A172 (cell line): ENCODE data around the gene AP2A1. TPM values are rescaled to one million over a fixed set of nuclear protein-coding genes. Genes with fewer than 3 reads are reported as not detected.

ENCODE experiments used
- DNase-seq: peaks from one replicate; pipeline ENCODE4 v3.0.0-alpha.2; 2015; ENCODE audit warnings: low spot score
- total RNA-seq: library from RNA; depleted of rRNA; stranded (reverse); fragments of >200 nt; shearing (Covaris generic); gene quantifications from 2 replicates; pipeline ENCODE4 v1.2.3, GENCODE V29; 2014

The AP2A1 gene
- total RNA-seq, 1 experiment from 2014 or later: 130 TPM

DNA sequence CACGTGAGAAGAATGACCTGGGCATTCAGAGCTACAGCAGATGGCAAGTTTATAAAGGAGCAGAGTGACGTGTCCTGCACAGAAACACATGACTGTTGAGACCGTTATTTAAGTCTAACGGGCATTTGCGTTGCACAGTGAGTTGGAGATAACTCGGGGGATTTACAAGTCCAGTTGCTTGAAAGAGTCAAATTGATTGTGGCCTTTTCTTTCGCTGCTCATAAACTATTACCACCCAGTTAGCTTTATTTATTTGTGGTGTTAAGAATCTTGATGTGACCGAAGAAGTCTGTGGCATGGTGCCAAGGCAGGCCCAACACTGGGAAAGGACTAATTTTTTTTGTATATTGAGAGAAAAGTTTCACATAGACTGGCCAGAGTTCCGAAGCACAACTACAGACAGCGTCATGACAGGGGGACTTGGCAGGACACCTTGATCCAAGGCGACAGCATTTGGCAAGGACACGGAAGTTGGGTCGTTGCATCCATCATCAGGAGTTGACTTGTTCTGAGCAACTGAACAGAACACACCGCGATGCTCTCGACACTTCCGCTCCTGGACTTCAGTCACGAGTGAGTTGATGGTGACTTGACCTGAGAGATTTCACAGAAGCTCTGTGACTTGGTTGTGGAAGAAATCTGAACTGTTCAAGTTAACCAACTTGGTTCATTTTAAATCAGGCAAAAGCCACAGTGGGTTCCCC is 72.2 kb downstream of the AP2A1 start:
- DNase-seq: no peak

DNA sequence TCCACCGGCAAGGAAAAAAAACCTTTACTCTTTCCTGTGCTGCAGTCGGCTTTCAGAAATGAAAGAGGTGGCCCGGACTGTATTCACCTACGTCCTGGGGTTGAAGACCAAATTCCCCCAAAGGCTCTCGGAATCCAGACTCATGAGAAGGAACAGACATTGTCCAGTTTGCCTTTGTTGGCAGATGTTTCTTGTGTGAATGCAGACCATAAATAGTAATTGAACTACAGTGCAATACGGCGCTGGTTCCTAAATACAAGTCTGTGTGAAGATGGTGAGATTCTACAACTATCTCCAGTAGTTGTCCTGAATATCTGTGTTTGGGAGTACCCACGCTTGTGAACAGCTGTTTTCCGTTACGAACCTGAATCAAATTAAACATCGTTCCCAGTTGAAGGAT is 72.9 kb downstream of the AP2A1 start:
- DNase-seq: no peak

DNA sequence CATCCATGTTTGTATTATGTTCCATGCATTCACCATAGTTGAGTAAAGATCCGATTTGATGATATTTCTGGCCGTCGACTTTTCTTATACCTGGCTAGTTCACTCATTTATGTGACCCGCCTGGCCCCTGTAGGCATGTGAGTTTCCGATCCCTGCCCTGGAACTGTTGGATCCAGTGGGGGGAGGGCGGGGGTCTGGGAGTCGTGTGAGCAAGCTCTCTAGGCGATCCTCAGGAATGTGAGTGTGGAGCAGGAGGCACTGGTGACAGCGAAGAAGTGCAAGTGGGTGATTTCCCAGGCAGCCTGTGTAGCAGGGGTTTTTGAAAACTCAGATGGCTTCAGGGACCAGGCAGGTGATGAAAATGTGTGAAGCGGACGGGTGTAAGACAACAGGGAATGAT is 73.5 kb downstream of the AP2A1 start:
- no peak for DNase-seq

DNA sequence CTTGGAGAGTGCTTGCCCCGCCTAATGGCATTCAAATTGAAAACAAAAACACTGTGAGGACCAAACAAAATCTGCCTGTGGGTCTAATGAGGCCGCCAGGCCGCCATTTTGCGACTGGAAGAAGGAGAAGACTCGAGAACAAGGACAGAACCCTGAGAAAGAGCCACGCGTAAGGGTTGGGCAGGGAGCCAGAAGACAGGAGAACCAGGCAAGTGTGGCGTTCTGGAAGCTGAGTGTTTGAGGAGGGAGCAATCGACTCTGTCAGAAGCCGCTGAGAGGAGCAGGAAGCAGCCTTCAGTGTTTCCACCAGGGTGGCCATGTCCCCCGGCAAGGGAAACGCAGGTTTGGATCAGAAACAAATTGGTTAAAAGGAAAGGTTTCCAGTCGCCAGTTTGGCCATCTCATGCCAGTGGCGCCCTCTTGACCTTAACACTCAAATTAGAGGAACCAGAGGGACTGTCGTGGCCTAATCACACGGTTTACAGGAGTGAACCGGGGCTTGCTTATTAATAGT is 74.0 kb downstream of the AP2A1 start:
- DNase-seq: no peak

DNA sequence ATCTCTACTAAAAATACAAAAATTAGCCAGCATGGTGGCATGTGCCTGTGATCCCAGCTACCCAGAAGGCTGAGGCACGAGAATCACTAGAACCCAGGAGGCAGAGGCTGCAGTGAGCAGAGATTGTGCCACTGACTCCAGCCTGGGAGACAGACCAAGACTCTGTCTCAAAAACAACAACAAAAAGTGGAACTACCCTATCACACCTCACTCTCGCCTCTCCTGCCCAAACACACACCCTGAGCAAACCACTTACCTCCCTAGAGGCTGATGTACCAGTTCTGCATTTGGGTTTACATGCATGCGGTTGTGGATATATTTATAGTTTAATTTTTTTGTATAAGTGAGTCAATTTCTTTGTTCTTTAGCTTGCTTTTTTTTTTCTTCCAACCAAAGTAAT is 76.5 kb downstream of the AP2A1 start:
- no peak for DNase-seq

DNA sequence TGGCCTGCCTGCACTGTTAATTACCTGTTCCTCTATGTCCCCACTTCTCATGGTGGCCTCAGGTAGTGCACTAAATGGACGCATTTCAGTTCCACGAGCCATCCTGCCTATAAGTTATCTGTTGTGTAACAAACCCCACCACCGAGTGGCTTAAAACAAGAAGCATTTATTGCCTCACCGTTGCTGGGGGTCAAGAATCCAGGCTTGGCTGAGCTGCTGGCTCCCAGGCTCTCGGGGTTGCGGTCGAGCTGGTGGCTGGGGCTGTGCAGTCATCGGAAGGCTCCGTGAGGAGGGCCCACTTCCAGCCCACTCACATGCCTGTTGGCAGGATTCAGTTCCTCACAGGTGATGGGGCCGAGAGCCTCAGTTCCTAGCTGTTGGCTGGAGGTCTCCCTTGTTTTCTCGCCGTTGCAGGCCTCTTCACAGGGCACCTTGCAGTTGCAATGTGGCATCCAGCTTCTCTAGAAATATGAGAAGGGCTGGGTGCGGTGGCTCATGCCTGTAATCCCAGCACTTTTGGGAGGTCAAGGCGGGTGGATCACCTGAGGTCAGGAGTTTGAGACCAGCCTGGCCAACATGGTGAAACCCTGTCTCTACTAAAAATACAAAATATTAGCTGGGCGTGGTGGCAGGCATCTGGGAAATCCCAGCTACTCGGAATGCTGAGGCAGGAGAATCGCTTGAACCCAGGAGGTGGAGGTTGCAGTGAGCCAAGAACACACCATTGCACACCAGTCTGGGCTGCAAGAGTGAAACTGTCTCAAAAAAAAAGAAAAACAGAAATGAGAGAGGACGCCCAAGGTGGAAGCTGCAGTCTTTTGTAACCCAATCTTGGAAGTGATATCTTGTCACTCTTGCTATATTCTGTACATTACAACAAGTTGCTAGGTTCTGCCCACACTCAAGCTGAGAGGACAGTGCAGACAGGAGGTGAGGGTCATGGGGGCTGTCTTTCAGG is 77.6 kb downstream of the AP2A1 start:
- no peak for DNase-seq

DNA sequence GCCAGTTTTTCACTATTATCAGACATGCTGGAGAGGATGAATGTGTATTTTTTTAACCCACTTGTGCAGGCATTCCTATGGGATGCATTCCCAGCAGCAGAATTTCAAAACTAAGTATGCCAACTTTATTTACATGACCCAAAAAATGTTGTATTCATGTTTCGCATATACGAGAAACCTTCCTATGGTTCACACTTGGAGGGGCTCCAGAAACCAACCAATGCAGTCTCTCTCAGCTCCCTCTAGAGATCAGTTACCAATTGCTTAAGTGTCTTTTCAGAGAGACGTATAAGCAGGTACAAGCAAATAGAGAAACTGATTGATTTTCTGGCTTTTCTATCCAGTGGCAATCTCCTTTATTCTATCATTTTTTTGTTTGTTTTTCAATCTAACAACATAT is 78.6 kb downstream of the AP2A1 start:
- no peak for DNase-seq

DNA sequence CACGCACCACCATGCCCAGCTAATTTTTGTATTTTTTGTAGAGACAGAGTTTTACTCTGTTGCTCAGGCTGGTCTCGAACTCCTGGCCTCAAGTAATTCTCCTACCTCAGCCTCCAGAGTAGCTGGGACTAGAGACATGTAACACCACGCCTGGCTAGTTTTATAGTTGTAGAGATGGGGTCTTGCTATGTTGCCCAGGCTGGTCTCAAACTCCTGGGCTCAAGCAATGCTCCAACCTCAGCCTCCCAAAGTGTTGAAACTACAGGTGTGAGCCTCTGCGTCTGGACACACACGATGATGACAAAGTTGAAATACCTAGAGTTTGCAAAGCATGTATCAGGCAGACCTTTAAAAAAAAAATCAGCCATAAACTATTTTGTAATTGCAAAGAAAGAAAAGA is 79.6 kb downstream of the AP2A1 start:
- no peak for DNase-seq

DNA sequence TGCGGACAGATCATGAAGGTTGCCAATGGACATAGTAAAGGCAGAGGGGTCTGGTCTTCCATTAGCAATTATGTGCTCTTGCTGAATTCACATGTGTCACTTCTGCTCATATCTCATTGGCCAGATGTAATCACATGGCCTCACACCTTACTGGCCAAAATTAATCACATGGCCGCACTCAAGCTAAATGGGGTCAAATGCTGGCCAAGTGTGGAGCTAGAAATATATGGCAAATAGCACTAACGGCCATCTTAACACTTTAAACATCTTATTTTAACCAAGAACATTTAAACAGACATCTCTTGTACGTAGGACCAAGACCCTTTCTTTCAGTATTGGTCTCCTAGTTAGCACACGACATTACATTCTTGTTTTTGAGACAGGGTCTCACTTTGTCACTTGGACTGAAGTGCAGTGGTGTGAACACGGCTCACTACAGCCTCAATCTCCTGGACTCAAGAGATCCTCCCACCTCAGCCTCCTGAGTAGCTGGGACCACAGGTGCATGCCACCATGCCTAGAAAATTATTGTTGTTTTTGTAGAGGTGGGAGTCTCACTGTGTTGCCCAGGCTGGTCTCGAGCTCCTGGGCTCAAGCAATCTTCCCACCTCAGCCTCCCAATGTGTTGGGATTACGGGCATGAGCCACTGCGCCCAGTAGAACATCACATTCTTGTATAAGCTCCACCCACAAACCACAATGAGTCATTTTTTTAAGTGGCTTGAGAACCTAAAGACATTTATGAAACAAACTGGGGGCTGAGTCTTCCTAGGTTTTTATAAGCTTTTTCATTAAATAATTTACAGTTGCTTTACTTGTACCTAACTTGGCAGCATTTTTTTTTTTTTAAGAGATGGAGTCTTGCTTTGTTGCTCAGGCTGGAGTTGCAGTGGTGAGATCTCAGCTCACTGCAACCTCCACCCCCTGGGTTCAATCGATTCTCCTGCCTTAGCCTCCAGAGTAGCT is 81.2 kb downstream of the AP2A1 start:
- peak; percentile 94 for DNase-seq

DNA sequence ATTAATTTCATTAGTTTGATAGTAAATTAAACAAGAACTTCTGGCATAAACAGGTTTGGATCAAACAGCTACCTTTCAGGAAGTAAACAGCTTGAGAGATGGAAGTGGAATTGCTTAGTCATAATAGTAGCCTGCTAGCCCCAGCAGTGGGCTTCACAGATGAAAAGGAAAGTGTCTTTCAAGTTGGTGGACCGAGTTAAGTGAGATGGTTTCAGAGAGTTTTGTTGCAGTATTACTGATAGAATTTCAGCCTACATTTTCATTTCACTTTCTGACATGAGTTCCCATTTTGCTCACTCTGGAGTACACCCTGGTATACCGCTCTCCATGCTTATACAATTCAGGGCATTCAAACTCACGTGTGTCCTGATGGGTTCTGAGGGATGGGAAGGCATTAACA is 82.1 kb downstream of the AP2A1 start:
- no peak for DNase-seq

DNA sequence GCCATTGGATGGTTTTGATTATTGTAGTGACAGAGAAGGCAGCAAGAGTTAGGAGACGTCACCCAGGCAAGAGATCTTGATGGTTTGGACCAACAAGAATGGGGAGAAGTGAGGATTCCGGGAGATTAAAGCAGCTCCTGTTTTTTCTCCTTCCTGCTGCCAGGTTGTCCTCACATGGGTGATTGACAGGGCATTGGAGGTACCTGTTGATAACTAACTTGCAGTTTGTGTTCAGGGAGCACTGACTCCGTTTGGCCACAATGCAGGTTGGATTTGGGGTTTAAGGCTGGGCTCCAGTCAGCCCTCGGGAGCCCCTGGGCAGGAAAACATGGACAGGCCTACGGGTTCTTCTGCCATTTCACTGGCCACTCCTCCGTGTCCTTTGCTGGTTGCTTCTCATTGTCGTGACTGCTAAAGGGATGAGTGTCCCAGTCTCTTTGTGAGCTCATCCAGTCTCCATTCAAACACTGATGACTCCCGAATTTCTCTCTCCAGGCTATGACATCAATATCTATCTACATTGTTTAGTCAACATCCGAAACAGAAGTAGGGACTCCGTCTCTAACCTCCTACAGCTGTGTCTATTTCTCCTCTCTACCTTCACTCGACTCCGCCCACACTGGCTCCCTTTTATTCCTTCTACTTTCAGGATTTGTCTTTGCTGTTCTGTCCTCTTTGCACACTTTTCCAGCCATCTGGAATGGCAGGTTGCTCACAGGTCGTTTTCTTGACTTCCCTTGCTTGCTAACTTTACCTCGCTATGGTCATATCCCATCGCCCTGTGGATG is 82.8 kb downstream of the AP2A1 start:
- DNase-seq: no peak

DNA sequence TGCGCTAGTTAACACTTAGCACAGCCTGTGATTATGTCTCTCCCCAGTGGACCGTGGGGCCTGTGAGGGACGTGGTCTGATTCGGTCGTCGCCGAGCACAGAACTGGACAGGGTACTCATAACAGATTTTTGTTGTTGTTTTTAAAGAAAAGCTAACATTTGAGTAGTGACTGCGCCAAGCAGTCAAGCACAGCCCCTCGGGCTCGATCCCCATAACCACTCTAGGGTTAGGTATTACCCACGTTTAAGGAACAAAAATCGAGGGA is 83.4 kb downstream of the AP2A1 start:
- no peak for DNase-seq

DNA sequence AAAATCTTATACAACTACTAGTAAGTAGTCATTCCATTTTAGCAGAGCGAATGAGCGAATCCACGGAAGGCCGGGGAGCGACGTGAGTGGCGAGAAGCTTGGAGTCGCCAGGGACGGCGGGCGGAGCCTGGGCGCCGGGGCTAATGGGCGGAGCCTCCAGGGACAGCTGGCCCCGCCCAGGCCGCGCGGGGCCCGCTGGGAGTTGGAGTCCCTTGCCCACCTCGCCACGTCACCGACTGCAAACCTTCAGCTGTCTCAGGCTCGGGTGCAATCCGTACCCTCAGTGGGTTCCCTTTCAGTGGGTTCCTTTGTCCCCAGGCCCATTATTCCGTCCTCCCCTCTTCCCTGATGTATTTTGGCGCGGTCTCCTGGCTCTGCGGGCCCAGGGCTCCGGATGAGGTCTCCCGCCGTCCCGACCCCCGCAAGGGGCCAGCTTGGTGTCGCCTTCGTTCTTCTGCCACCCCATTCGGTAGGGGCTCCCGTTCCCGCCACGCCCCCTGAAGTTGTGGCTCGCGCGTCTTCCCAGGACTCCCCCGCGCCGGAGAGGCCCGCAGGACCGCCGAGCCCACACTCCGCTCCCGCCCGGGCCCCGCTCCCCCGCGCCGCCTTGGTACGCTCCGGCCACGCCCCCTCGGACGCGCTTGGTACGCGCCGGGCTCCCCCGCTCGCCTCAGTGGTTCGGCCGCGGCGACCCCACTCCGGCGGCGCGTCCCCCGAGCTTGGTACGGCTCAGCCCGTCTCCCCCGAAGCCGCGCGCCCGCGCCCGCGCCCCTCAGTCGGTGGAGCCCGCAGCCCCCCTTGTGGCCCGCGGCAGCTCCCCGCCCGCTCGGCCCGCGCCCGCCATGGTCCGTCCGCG is 83.9 kb downstream of the AP2A1 start, which contains the start of gene PTOV1:
Gene PTOV1, plus strand, starts transcription at position 673 of the 856 bp plus-strand sequence.
- peak; percentile 86 for DNase-seq

DNA sequence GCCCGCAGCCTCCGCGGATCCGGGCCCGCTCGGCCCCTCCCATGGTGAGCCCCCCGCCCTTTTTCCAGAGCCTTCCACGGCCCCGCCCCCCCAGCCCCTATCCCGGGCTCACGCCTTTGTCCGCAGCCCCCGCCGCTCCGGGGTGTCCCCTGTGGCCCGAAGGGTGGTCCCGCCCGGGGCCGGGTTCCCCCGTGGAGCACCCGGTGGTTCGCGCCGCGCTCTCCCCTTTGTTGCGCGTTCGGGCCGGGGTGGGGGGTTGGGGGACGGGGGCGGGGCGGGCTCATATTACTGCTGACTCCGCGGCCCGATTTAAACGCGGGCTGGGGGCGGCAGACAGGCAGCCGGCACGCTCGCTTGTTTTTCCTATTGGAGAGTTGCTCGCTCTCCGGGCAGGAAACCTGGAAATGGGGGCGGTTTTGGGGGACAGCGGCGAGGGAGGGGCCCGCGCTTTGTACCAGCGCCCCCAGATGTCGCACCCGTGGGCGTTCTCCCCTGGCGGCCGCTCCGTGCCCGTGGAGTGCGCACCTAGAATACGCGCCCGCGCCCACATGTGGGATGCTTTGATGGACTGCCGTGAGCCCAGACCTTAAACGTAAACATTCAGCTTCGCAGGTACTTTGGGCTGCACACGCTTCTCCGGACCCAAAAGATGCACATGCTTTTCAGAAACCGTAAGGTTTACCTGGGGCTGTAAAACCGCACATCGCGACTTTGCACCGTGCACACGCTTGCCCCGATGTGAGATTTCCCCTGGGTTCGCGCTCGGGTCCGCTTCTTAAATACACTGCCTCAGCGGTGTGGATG is 84.9 kb downstream of the AP2A1 start:
- no peak for DNase-seq

DNA sequence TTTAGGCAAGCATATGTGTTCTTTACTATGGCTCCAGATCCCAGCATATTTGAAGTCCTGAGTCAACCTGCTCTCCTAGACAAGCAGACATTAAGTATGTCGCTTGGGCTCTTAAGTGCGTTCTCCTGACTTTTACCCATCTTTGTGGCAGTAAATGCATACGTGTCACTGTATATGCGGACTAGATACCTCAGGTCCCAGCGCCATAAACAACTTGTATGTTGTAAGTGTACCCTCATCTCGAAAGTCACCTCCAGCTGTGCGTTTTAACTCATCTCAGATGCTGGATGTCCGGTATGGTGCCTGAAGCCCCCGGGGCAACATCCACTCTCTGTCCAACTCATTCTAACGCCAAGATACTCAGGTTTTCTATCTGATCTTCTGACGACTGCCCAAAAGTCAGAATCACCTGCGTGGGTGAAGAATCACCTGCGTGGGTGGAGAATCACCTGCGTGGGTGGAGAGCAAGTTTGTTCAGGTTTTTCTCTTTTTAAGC is 85.9 kb downstream of the AP2A1 start:
- no peak for DNase-seq

DNA sequence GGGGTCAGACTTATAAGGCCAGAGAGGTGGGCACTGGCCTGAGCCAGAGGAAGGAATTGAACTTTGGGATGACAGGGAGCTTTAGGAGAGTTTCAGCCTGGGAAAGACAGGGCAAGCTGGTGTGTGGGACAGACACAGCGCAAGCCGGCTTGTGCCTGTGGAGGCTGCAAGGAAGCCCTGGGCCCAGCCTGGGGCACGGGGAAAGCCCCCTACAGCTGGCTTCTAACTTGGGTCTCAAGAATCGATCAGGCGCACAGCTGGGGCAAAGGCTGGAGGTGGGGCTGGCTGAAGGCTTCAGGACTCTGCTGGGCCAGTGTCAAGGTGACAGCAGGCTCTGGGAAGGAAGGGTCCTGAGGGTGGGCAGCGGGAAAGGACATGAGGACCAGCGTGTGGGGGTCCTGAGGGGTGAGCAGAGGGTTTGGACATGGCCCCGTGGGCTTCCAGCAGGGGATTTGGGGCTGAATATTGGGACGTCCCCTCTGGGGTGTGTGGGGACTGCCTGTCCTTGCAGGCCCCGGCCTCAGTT is 87.1 kb downstream of the AP2A1 start:
- DNase-seq: no peak

DNA sequence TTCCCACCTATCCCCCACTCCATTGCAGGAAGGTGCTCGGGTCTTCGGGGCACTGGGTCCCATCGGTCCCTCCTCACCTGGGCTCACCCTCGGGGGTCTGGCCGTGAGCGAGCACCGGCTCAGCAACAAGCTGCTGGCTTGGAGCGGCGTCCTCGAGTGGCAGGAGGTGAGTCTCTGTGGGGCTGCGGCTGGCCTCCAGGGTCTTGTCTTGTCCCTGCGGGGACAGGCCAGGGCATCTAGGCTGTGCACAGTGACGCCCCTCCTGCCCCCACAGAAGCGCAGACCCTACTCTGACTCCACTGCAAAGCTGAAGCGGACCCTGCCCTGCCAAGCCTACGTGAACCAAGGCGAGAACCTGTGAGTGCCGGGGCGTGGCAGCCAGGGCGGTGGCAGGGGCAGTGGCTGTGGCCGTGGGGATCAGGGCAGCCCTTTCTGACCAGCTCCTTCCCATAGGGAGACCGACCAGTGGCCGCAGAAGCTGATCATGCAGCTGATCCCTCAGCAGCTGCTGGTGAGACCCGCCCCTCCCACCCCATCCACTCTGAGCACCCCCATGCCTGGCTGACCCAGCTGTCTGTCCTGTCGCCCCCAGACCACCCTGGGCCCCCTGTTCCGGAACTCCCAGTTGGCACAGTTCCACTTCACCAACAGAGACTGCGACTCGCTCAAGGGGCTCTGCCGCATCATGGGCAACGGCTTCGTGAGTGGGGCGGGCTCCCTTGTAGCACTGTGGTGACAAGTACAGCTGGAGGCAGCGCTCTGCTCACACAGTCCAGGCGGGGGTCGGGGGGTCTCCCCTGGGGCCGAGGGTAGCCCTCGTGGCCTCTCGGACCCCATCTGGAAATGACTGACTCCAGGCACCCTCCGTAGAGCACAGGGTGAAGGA is 87.8 kb downstream of the AP2A1 start:
- DNase-seq: no peak

DNA sequence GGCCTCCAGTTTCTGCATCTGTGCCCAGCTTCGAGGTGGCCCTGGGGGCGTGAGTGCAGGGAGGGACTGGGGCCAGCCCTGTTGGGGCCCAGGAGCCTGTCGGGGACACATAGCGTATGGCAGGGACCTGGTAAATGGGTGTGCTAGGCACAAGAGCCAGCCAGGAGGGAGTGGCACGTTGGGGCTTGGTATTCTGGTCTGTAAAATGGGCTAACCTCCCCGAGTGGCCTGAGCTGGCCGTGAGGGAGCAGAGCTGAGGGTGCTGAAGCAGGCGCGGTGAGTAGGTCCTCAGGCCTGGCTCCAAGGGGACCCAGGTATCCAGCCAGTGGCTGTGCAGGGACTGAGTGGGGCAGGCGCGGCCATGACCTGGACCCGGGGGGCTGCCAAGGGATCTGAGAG is 88.5 kb downstream of the AP2A1 start:
- no peak for DNase-seq
